Measurements from ENCODE around the gene KIAA1217. TPM values are rescaled to one million over a fixed set of nuclear protein-coding genes. Genes with fewer than 3 reads are reported as not detected.

The KIAA1217 gene
- total RNA-seq, 1 experiment from 2014 or later: 23.4 TPM

DNA sequence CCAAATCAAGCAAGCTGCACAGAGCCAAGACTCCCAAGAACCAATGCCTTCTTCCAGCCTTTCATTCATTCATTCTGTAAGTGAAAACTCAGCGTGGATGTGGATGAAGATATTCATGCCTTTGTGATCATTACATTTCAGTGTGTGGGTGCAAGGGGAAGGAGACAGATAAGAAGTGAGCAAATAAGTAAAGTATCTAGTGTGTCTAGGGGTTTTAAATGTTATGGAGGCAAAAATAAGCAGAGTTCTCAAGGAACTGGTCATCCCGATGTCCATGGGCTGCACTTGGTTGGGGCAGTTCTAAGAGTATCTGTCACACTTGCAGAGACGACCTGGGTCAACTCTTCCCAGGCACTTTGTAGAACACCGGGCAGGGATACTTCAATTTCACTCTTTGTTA lies 149.1 kb downstream of the KIAA1217 start:
- CTCF ChIA-PET: interaction anchor here (1.0 kb wide), 1 partner anchor 363 kb away, joined by 5 read pairs; no protein-coding TSS in a partner anchor
- Mint-ChIP-seq H3K36me3 (no peaks in the 10 kb centered on the region), H3K9me3 (no peaks in the 10 kb centered on the region)

More for the DNA sequence above, 149.1 kb downstream of the KIAA1217 start:
- no peak for DNase-seq (ENCODE audit: low spot score)
- peaks cover 32% of the 10 kb centered on the region for H3K4me1 Mint-ChIP-seq
- H3K4me3 Mint-ChIP-seq: no peak overlapping the region
- TF ChIP-seq SP1 (CRISPR knock-in tag; conservative IDR thresholded peaks at IDR 0.05): no peak
- no peak for TF ChIP-seq GRHL2 (CRISPR knock-in tag; IDR thresholded peaks at IDR 0.05; ENCODE audit: insufficient replicate concordance, severe bottlenecking)
- TF ChIP-seq FOXK1 (CRISPR knock-in tag; IDR thresholded peaks at IDR 0.05): no peak
- TF ChIP-seq ELF4 (CRISPR knock-in tag; IDR thresholded peaks at IDR 0.05; ENCODE audit: low read depth): no peak
- no peak for TF ChIP-seq ESRRA (CRISPR knock-in tag; IDR thresholded peaks at IDR 0.05; ENCODE audit: borderline replicate concordance)
- TF ChIP-seq ZBTB43 (CRISPR knock-in tag; IDR thresholded peaks at IDR 0.05): no peak
- TF ChIP-seq USF2 (CRISPR knock-in tag; IDR thresholded peaks at IDR 0.05): no peak
- TF ChIP-seq IRF2 (CRISPR knock-in tag; IDR thresholded peaks at IDR 0.05; ENCODE audit: borderline replicate concordance, low read depth): no peak
- no peak for TF ChIP-seq NR1H2 (CRISPR knock-in tag; IDR thresholded peaks at IDR 0.05)
- TF ChIP-seq ZNF532 (CRISPR knock-in tag; IDR thresholded peaks at IDR 0.05; ENCODE audit: borderline replicate concordance): no peak
- no peak for TF ChIP-seq SMAD3 (CRISPR knock-in tag; IDR thresholded peaks at IDR 0.05; ENCODE audit: borderline replicate concordance)
- no peak for TF ChIP-seq JUN (CRISPR knock-in tag; IDR thresholded peaks at IDR 0.05)
- no peak for TF ChIP-seq ZNF671 (CRISPR knock-in tag; IDR thresholded peaks at IDR 0.05)
- TF ChIP-seq E2F1 (CRISPR knock-in tag; IDR thresholded peaks at IDR 0.05): no peak
- TF ChIP-seq TP53 (CRISPR knock-in tag; IDR thresholded peaks at IDR 0.05): no peak
- TF ChIP-seq CDX4 (CRISPR knock-in tag; IDR thresholded peaks at IDR 0.05; ENCODE audit: borderline replicate concordance): no peak
- ATAC-seq: no peak
- POLR2A ChIA-PET: no interaction called here
- no peaks in the 10 kb centered on the region for H3K27me3 Mint-ChIP-seq (ENCODE audit: low read depth)
- peak overlapping the region; percentile 51 for H3K27ac Mint-ChIP-seq
